ENCODE results near the gene MSI2. TPM values are rescaled to one million over a fixed set of nuclear protein-coding genes. Genes with fewer than 3 reads are reported as not detected.

The MSI2 gene
- total and polyA plus RNA-seq, 8 donors: 35.0 to 49.5 (median 47.5) TPM

GRCh38 chr17:57455063-57455914 is 199.0 kb downstream of the MSI2 start:
- ATAC-seq: peak; percentile 28
- H3K27ac ChIP-seq: no peak overlapping the region

GRCh38 chr17:57456622-57457021 is 200.3 kb downstream of the MSI2 start:
- Histone ChIP-seq H3K4me1 (peaks cover 0 to 24% of the 10 kb centered on the region in 2 donors), H3K36me3 (no peaks in the 10 kb centered on the region), H3K9me3 (no peaks in the 10 kb centered on the region), H3K4me3 (no peak overlapping the region), H3K27me3 (no peaks in the 10 kb centered on the region), H3K27ac (no peak overlapping the region)
- DNase-seq (peak in 2 of 4 donors; percentile 71 to 83), ATAC-seq (peak; percentile 36)
- intact Hi-C loops (cut with DNase I): no loop called here
- no peak for TF ChIP-seq CTCF (IDR thresholded peaks at IDR 0.05)

More at GRCh38 chr17:57455063-57455914, 199.0 kb downstream of the MSI2 start:
- intact Hi-C loops (cut with DNase I): no loop called here
- no peaks in the 10 kb centered on the region for H3K9me3 ChIP-seq
- DNase-seq: no peak
- H3K4me1 ChIP-seq: peaks cover 0 to 24% of the 10 kb centered on the region in 2 donors
- H3K36me3 ChIP-seq: no peaks in the 10 kb centered on the region
- no peak overlapping the region for H3K4me3 ChIP-seq
- no peak for TF ChIP-seq CTCF (IDR thresholded peaks at IDR 0.05)
- H3K27me3 ChIP-seq: no peaks in the 10 kb centered on the region

- H3K4me3 ChIP-seq: no peak overlapping the region
- ATAC-seq (no peak), DNase-seq (no peak)
- no peak overlapping the region for H3K27ac ChIP-seq
- no peak for TF ChIP-seq CTCF (IDR thresholded peaks at IDR 0.05)
- H3K36me3 ChIP-seq: no peaks in the 10 kb centered on the region
- H3K27me3 ChIP-seq: no peaks in the 10 kb centered on the region
- H3K9me3 ChIP-seq: no peaks in the 10 kb centered on the region
- intact Hi-C loops (cut with DNase I): no loop called here
- H3K4me1 ChIP-seq: peaks cover 0 to 24% of the 10 kb centered on the region in 2 donors
Measured at GRCh38 chr17:57457188-57457587, 200.9 kb downstream of the MSI2 start.

GRCh38 chr17:57458718-57459285 is 202.5 kb downstream of the MSI2 start:
- Histone ChIP-seq H3K4me3 (no peak overlapping the region), H3K9me3 (no peaks in the 10 kb centered on the region), H3K27me3 (no peaks in the 10 kb centered on the region), H3K36me3 (no peaks in the 10 kb centered on the region), H3K27ac (no peak overlapping the region), H3K4me1 (peaks cover 0 to 24% of the 10 kb centered on the region in 2 donors)
- no peak for ATAC-seq
- no peak for DNase-seq
- intact Hi-C loops (cut with DNase I): no loop called here
- TF ChIP-seq CTCF (IDR thresholded peaks at IDR 0.05): no peak

- H3K9me3 ChIP-seq: no peaks in the 10 kb centered on the region
- H3K4me1 ChIP-seq: peaks cover 0 to 22% of the 10 kb centered on the region in 2 donors
- no peak overlapping the region for H3K27ac ChIP-seq
- intact Hi-C loops (cut with DNase I): no loop called here
- no peak overlapping the region for H3K4me3 ChIP-seq
- TF ChIP-seq CTCF (IDR thresholded peaks at IDR 0.05): no peak
- DNase-seq: no peak
- H3K36me3 ChIP-seq: no peaks in the 10 kb centered on the region
- H3K27me3 ChIP-seq: no peaks in the 10 kb centered on the region
- no peak for ATAC-seq
Measured at GRCh38 chr17:57459286-57459915, 203.1 kb downstream of the MSI2 start.

All from left lung (tissue), 10 donors.